ENCODE data around the gene MALRD1. TPM values are rescaled to one million over a fixed set of nuclear protein-coding genes. Genes with fewer than 3 reads are reported as not detected.

The MALRD1 gene
- total RNA-seq, 4 donors from 2014 or later = 0.23 TPM; not detected in 3

GRCh38 chr10:19226025-19226424 lies 177.4 kb downstream of the MALRD1 start:
- DNase-seq (ENCODE audit: low spot score in 2 of 2) = no peak
- no peak overlapping the region for H3K4me3 ChIP-seq (ENCODE audit: low read depth, poor library complexity, severe bottlenecking)
- 91 to 97% methylated on average over 2 of the region's 2 CpGs for WGBS, 2 donors
- TF ChIP-seq POLR2A (IDR thresholded peaks at IDR 0.05) (no peak), CTCF (IDR thresholded peaks at IDR 0.05) (no peak)
- intact Hi-C loops (cut with DNase I; ENCODE audit: low total_unique reads) = no loop called here

- intact Hi-C loops (cut with DNase I; ENCODE audit: low total_unique reads) = no loop called here
- TF ChIP-seq CTCF (IDR thresholded peaks at IDR 0.05) (no peak), POLR2A (IDR thresholded peaks at IDR 0.05) (no peak)
- WGBS, 2 donors = 86 to 97% methylated on average over 1 of the region's 1 CpG
- H3K4me3 ChIP-seq (ENCODE audit: low read depth, poor library complexity, severe bottlenecking) = no peak overlapping the region
- DNase-seq (ENCODE audit: low spot score in 2 of 2) = no peak
Observed at GRCh38 chr10:19231034-19231433, 182.4 kb downstream of the MALRD1 start.

- whole genome bisulfite sequencing, 2 donors = 63 to 64% methylated on average over 2 of the region's 2 CpGs
- TF ChIP-seq CTCF (IDR thresholded peaks at IDR 0.05) (no peak), POLR2A (IDR thresholded peaks at IDR 0.05) (no peak)
- intact Hi-C loops (cut with DNase I; ENCODE audit: low total_unique reads) = no loop called here
- DNase-seq (ENCODE audit: low spot score in 2 of 2) = no peak
- no peak overlapping the region for H3K4me3 ChIP-seq (ENCODE audit: low read depth, poor library complexity, severe bottlenecking)
Observed at GRCh38 chr10:19245889-19246752, 197.5 kb downstream of the MALRD1 start.

- WGBS, 2 donors = 83 to 84% methylated on average over 3 of the region's 3 CpGs
- no peak overlapping the region for H3K4me3 ChIP-seq (ENCODE audit: low read depth, poor library complexity, severe bottlenecking)
- intact Hi-C loops (cut with DNase I; ENCODE audit: low total_unique reads) = no loop called here
- no peak for TF ChIP-seq CTCF (IDR thresholded peaks at IDR 0.05)
- TF ChIP-seq POLR2A (IDR thresholded peaks at IDR 0.05) = no peak
- no peak for DNase-seq (ENCODE audit: low spot score in 2 of 2)
Observed at GRCh38 chr10:19247843-19248242, 199.2 kb downstream of the MALRD1 start.

- intact Hi-C loops (cut with DNase I; ENCODE audit: low total_unique reads) = no loop called here
Observed at GRCh38 chr10:19250546-19250945, 201.9 kb downstream of the MALRD1 start.

More at GRCh38 chr10:19250546-19250945, 201.9 kb downstream of the MALRD1 start:
- no peak for TF ChIP-seq CTCF (IDR thresholded peaks at IDR 0.05)
- no peak for TF ChIP-seq POLR2A (IDR thresholded peaks at IDR 0.05)
- DNase-seq (ENCODE audit: low spot score in 2 of 2) = no peak
- 77 to 84% methylated on average over 2 of the region's 2 CpGs for WGBS, 2 donors
- no peak overlapping the region for H3K4me3 ChIP-seq (ENCODE audit: low read depth, poor library complexity, severe bottlenecking)

Measured in lower leg skin (tissue), 4 donors.